Measurements from ENCODE around the gene NPSR1.
"Not testable (repeated sequence)": the region's sequence is repeated elsewhere in the genome, so short reads cannot be mapped to it uniquely, and the experiment has no call there.

NPSR1 gene

GRCh38 chr7:34759477-34760125 lies 101.6 kb downstream of the NPSR1 start:
- peak; percentile 62 for DNase-seq

GRCh38 chr7:34760271-34760670 lies 102.3 kb downstream of the NPSR1 start:
- DNase-seq: no peak

- DNase-seq: no peak
Measured at GRCh38 chr7:34761206-34761605, 103.2 kb downstream of the NPSR1 start.

- no peak for DNase-seq
Measured at GRCh38 chr7:34761627-34762026, 103.6 kb downstream of the NPSR1 start.

- DNase-seq: no peak
Measured at GRCh38 chr7:34762764-34763163, 104.7 kb downstream of the NPSR1 start.

- DNase-seq: no peak
Measured at GRCh38 chr7:34772296-34772938, 114.4 kb downstream of the NPSR1 start.

GRCh38 chr7:34776748-34777358 lies 118.8 kb downstream of the NPSR1 start:
- DNase-seq: no peak

- DNase-seq: no peak
Measured at GRCh38 chr7:34780546-34780945, 122.5 kb downstream of the NPSR1 start.

GRCh38 chr7:34787586-34787985 lies 129.6 kb downstream of the NPSR1 start:
- DNase-seq: no peak

- peak; percentile 25 for DNase-seq
Measured at GRCh38 chr7:34806831-34807230, 148.8 kb downstream of the NPSR1 start.

- no peak for DNase-seq
Measured at GRCh38 chr7:34807548-34808340, 149.7 kb downstream of the NPSR1 start.

- not testable (repeated sequence) for DNase-seq
Measured at GRCh38 chr7:34814203-34814842, 156.3 kb downstream of the NPSR1 start.

GRCh38 chr7:34821932-34822558 lies 164.0 kb downstream of the NPSR1 start:
- DNase-seq: no peak

- peak; percentile 81 for DNase-seq
Measured at GRCh38 chr7:34823650-34824258, 165.7 kb downstream of the NPSR1 start.

GRCh38 chr7:34825221-34825620 lies 167.2 kb downstream of the NPSR1 start:
- DNase-seq: no peak

- DNase-seq: no peak
Measured at GRCh38 chr7:34830390-34830789, 172.4 kb downstream of the NPSR1 start.

- DNase-seq: peak; percentile 49
Measured at GRCh38 chr7:34831436-34831835, 173.4 kb downstream of the NPSR1 start.

GRCh38 chr7:34832020-34832419 lies 174.0 kb downstream of the NPSR1 start:
- no peak for DNase-seq

- no peak for DNase-seq
Measured at GRCh38 chr7:34835901-34836600, 178.0 kb downstream of the NPSR1 start.

GRCh38 chr7:34837316-34837715 lies 179.3 kb downstream of the NPSR1 start:
- DNase-seq: no peak

- DNase-seq: no peak
Measured at GRCh38 chr7:34837801-34838201, 179.8 kb downstream of the NPSR1 start.

Data from eye (tissue), 1 donor.